OCI-LY1 (cell line): Measurements from ENCODE around the gene IL12RB1.

ENCODE experiments used
- EZH2 ChIP-seq: fragments of 200-600 bp; sonication (generic), shearing (Covaris generic); IDR thresholded peaks from 2 replicates; pipeline ENCODE4 v1.8.0; 2017; ENCODE audit warnings: borderline replicate concordance, mixed run types, mild to moderate bottlenecking, antibody characterized with exemption, low read length, moderate library complexity, mixed read lengths
- TF ChIP-seq, protein P1 (sequence below): fragments of 200-600 bp; sonication (generic), shearing (Covaris generic); IDR thresholded peaks from 2 replicates; pipeline ENCODE4 v1.5.1; 2017; ENCODE audit warnings: mild to moderate bottlenecking, antibody characterized with exemption, low read length, moderate library complexity, mixed read lengths

GRCh38 chr19:18107235-18107634 is 20.5 kb upstream of the IL12RB1 start:
- TF ChIP-seq, protein P1, sequence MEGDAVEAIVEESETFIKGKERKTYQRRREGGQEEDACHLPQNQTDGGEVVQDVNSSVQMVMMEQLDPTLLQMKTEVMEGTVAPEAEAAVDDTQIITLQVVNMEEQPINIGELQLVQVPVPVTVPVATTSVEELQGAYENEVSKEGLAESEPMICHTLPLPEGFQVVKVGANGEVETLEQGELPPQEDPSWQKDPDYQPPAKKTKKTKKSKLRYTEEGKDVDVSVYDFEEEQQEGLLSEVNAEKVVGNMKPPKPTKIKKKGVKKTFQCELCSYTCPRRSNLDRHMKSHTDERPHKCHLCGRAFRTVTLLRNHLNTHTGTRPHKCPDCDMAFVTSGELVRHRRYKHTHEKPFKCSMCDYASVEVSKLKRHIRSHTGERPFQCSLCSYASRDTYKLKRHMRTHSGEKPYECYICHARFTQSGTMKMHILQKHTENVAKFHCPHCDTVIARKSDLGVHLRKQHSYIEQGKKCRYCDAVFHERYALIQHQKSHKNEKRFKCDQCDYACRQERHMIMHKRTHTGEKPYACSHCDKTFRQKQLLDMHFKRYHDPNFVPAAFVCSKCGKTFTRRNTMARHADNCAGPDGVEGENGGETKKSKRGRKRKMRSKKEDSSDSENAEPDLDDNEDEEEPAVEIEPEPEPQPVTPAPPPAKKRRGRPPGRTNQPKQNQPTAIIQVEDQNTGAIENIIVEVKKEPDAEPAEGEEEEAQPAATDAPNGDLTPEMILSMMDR: no peak
- TF ChIP-seq EZH2: no peak
